Measurements from ENCODE around the gene CDC42EP4.
A peak's percentile ranks its signal among the peaks of the same experiment; 100 is the strongest.
"Not testable (repeated sequence)": the region's sequence is repeated elsewhere in the genome, so short reads cannot be mapped to it uniquely, and the experiment has no call there.

CDC42EP4 gene

DNA sequence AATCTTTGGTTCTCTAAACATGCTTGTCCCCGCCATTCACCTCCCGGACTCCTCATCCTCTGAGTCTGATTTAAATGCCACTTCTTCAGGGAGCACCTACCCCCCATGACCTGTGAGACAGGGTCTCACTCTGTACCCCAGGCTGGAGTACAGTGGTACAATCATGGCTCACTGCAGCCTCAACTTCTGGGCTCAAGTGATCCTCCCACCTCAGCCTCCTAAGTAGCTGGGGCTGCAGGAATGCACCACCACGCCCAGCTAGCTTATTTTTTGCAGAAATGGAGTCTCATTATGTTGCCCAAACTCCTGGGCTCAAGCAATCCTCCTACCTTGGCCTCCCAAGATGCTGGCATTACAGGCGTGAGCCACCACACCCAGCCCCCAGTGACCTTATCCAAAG is 37.3 kb downstream of the CDC42EP4 start:
- DNase-seq, result no peak

DNA sequence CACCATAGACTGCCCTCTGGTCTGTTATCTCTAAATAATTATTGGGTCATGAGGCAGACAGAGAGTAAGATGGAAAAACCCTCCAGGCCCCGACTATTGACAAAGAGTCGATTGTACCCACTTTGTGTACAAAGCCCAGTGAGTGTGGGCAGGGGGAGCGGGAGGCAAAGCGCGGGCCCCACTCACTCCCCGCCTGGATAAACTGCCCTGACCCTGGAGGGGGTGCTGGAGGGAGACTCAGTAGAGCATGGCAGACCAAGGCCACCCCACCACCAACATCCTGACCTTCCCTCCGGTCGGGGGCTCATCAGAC is 38.9 kb downstream of the CDC42EP4 start:
- no peak for DNase-seq

DNA sequence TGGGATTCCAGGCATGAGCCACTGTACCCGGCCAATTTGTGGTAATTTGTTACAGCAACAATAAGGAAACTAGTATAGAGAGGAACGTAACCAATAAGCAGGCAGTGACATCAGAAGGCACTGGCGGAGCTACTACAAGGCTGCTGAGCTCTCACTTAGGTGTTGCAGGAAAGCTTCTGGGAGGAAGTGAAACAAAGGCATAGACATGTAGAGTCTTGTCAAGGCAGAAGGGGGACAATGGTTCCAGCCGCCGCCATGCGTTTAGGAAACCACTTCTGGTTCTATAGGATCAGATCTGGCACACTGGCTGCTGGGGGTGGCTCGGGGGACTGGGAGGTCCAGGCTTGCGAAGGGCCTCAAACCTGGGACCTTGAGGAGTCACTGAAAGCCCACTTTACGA is 40.7 kb downstream of the CDC42EP4 start:
- DNase-seq, result peak; percentile 63

DNA sequence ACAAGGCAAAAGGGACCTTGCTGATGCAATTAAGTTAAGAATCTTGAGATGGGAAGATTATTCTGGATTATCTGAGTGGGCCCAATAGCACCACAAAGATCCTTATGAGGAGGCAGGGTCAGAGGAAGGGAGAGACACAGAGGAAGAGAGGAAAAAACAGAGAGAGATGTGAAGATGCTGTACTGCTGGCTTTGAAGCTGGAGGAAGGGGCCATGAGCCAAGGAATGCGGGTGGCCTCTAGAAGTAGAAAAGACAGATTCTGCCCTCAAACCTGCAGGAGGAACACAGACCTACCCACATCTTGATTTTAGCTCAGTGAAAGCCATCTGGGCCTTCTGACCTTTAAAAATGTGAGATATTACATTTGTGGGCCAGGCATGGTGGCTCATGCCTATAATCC is 42.0 kb downstream of the CDC42EP4 start:
- DNase-seq, result no peak

DNA sequence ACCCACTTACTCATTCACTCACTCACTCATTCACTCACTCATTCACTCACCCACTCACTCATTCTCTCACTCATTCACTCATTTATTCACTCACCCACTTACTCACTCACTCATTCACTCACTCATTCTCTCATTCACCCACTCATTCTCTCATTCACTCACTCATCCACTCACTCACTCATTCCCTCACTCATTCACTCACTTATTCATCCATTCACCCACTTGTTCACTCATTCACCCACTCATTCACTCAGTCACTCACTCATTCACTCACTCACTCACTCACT is 42.5 kb downstream of the CDC42EP4 start:
- DNase-seq, result no peak

DNA sequence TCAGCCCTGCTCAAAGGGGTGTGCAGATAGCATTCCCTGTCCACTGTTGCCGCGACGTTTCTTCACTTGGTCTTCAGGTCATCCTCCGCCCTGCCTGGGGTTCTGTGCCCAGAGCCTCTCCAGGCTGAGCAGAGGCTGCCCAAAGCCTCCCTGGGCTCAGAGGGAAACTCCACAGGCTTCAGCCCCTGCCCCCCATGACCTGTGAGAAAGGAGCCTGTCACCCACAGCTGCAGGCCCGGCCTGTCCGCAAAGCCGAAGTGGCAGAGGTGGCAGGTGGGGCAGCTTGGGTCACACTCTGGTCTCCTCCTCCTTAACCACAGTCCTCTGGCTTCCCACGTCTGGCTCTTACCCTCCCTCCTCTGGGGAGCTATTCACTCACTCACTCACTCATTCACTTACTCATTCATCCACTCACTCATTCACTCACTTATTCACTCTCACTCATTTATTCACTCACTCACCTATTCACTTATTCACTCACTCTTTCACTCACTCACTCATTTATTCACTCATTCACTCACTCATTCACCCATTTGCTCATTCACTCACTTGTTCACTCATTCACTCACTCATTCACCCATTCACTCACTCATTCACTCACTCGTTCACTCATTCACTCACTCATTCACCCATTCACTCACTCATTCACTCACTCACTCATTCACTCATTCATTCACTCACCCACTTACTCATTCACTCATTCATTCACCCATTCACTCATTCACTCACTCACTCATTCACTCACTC is 43.0 kb downstream of the CDC42EP4 start:
- DNase-seq, result no peak

DNA sequence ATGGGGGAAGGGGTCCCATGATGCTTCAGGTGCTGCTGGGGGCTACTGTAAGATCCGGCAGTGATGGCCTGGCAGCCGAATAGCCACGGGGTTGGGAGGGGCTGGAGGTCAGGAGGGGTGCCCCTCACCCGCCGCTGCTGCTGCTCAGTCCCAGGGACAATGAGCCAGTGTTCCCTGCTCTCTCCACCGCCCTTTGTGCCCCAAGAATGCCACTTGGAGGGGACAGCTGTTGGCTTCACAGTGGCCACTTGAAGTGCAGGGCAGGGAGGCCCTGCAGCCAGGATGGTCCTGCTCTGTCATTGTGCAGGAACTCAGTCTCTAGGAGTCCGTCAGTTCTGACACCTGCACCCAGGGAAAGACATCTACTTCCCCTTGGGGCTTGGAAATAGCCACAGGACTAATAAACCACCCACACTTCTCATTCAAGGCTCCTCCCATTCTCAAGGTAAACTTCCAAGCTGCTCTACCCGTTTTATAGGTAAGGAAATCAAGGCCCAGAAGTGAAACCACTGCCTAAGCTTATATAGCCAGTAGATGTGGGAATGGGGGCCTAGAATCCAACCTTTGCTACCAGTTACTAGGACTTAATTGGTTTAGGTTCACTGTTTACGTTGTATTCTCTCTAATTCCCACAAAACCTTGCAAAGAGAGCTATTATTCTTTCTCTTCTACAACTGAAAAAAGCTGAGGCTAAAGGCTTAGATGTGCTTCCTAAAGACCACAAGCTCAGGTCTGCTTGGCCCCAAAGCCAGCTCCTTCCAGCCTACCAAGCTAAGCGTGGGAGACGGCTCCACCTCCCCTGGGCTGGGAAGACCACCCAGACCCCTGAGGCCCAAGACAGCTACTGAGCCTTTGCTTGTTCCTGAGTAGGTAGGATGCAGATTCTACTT is 43.9 kb downstream of the CDC42EP4 start:
- no peak for DNase-seq

DNA sequence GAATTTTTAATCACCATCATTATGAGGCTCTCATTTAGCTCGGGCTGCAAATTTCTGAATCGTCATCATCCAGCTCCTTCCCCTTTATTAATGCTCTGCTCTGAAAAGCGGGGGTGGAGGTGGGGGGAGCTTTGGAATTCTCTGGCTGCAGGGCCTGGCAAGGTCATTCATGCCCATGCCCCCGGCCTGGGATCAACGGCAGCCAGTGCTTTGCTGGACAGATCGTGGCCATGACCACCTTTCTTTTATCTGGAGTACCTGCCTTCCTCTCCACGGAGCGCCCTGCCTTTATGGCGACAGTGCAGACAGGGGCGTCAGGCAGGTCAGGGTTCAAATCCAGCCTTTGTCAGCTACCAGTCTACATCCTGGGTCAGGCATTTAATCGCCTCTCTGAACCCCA is 45.0 kb downstream of the CDC42EP4 start:
- DNase-seq, result no peak

DNA sequence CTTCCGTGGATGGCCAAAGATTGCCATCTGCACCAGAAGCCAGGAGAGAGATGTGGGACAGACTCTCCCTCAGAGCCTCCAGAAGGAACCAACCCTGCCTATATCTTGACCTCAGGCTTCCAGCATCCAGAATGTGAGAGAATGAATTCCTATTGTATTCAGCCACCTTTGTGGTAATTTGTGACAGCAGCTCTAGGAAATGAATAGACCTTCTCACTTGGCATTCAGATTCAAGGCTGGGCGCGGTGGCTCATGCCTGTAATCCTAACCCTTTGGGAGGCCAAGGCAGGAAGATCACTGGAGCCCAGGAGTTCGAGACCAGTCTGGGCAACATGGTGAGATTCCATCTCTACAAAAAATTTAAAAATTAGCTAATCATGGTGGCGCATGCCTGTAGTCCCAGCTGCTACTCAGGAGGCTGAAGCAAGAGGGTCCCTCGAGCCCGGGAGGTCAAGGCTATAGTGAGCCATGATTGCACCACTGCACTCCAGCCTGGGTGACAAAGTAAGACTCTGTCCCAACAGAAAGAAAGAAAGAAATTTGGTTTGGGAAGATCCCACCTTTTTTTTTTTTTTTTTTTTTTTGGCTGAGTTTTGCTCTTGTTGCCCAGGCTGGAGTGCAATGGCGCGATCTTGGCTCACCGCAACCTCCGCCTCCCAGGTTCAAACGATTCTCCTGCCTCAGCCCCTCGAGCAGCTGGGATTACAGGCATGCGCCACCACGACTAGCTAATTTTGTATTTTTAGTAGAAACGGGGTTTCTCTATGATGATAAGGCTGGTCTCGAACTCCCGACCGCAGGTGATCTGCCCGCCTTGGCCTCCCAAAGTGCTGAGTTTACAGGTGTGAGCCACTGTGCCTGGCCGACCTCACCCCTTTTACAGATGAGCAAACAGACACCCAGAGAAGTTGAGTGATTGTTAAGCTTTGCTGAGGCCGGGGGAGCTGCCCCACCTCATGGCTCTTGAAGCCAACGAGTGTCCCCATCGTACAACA is 45.9 kb downstream of the CDC42EP4 start:
- DNase-seq, result no peak

DNA sequence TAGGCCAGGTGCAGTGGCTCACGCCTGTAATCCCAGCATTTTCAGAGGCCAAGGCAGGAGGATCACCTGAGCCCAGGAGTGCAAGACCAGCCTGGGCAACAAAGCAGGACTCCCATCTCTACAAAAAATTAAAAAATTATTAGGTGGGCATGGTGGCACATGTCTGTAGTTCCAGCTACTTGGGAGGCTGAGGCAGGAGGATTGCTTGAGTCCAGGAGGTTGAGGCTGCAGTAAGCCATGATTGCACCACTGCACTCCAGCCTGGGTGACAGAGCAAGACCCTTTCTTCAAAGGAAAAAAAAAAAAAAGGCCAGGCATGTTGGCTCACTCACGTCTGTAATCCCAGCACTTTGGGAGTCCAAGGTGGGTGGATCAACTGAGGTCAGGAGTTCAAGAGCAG is 47.4 kb downstream of the CDC42EP4 start:
- DNase-seq, result not testable (repeated sequence)

DNA sequence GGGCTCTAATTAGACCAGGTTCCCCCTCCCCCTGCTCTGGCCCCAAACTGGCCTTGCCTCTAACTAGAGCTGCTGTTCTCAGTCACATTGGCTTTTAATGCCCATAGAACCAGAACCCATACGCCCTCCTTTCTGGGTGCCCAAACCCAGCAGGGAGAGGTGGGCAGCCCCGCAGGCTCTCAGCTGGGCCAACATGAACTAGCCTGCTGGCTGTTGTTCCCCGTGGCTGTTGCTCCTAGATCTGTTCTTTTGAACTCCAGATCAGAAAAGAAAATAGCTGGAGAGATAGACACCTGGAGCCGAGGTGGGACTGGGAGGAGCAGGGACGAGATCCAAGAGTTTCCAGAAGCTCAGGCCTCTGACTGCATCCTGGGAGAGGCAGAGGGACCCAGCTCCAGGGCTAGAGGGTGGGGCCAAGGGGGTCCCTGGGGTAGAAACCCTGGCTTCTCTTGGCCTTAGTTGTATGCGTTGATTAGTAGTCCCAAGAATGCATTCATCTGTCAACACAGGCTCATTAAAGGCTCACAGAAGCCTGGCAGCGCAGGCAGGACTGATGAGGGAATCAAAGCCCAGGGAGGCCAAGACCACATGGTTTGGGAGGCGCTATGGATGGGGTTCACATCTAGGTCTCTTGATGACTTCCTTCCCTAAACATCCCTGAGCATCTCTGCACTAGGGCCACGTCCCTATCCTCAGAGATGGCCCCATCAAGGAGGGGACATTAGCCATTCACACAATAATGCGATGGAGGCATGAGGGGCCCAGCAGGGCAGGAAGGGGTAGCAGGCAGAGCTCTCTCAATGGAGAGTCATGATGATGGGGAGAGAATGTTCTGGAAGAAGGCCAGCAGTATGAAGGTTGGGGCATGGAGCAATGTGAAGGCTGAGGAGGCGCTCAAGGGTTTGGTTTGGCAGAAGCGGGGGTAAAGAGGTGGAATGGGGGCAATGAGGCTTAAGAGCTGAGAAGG is 48.8 kb downstream of the CDC42EP4 start:
- DNase-seq, result no peak

DNA sequence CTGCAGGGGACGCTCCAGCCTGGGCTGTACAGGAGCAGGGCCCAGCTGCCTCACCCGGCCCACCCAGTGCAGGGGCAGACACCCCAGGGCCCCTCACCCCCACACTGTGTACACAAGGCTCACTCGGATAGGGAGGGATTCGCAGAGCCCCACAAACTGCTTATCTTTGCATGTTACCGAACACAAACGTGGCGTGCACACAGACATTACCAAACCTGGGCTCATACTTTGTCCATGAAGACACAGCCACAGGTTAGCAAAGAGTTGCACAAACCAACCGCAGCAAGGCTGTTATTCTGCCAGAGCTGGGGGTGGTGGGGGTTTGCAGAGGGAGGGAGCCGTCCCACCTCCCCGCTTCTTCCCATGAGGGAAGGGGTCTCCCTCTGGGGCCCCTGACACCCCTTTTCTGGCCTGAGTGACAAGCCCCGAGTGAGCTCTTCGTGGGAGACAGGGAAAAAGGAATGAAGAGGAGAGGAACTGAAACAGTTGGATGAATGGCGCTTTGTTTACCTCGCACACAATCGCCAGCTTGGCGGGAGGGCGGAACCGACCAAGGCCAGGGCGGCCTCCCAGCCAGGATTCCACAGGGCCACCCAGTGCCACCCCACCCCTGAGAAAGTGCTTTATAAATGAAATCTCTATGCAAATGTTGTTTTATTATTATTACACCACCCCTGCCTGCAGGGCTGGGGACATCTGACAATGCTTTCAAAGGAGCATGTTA is 49.7 kb downstream of the CDC42EP4 start:
- peak; percentile 40 for DNase-seq

DNA sequence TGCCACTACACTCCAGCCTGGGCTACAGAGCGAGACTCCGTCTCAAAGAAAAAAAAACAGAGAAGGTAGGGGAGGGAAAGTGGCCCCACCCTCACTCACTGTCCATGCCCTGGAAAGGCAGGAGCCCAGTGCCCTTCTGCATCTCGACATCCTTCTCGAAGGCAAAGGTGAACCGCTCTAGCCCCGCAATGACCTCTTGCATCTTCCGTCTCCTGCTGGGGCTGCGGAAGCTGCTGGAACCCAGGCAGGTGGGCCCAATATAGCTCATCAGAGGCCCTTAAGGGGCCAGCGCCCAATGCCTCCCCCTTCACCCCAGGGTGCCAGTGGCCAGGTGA is 50.2 kb downstream of the CDC42EP4 start, which contains the start of gene CPSF4L:
Gene CPSF4L, minus strand, starts transcription at position 264 of the 335 bp plus-strand sequence. Its CDS starts 62 bp downstream, at position 202.
- DNase-seq, result no peak

DNA sequence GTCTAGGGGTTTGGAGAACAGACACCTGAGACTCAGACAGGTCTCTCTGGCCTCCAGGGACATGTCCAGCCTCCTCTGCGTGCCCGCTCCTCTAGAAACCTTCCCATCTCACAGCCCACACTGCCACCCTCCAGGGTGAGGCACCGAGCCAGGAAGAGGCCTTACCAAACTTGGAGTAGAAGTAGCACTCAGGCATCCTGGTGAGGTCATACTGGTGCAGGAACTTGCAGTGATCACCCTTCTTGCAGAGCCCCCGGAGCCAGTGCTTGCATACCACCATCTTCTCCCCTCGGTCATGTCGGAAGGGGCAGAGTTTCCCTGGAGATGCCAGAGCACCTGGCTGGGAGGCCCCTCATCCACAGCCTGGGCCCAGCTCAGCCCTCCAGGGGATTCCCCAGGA is 54.3 kb downstream of the CDC42EP4 start:
- no peak for DNase-seq

DNA sequence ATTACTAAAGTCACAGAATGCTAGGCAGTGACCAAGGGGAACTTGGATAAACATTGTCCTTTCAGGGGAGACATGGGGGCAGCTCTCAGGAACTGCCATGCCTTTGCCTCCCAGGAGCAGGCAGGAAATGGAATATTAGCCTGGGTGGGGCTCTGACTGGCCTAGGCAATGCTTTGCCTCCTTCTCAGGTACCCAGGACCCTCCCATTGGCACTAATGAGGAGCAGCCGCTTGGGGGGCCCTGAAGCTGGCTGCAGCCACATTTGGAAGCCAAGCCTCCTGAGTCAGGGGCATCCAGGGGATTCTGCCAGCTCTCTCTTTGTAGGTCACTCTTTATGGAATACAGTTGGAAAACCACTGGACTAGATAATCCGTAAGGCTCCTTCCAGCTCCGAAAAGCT is 55.6 kb downstream of the CDC42EP4 start:
- DNase-seq, result no peak

DNA sequence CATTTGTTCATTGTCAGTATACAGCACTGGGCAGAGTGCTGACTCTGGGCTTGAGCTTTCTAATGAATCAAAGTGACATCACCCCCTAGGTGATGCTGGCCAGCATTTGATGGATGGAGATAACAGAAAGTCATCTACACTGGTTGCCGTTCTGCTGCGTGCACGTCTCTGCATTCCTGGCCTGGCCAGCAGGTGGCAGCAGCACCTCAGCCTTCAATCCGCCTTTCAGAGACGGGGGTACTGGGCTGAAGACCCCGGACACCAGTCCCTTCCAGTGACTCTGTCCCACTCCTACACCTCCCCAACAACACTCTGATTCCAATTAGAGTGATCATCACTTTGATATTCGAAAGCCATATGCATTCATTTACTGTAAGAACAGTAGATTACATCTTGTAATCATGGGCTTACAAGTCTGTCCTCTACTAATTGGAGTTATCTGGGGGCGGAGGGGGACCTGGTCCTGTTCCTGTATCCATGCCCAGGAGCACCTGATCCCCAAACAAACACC is 56.1 kb downstream of the CDC42EP4 start:
- peak; percentile 50 for DNase-seq

DNA sequence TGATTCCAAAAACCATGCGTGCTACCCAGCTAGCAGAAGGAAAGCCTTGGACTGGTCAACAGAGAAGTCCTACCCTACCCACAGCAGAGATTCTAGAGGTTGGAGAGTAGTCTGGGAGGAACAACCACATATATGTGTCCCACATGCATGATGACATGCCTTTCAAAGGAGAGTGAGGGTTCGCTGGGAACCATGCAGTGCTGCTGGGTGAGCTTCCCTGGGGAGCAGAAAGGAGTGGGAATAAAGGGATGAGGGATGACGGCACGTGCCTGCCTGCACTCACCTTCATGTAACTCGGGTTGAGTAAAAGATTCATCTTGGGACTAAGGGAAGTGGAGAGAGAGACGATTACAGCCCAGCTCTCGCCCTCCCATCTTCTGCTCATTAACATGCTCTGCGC is 59.9 kb downstream of the CDC42EP4 start:
- DNase-seq, result no peak

DNA sequence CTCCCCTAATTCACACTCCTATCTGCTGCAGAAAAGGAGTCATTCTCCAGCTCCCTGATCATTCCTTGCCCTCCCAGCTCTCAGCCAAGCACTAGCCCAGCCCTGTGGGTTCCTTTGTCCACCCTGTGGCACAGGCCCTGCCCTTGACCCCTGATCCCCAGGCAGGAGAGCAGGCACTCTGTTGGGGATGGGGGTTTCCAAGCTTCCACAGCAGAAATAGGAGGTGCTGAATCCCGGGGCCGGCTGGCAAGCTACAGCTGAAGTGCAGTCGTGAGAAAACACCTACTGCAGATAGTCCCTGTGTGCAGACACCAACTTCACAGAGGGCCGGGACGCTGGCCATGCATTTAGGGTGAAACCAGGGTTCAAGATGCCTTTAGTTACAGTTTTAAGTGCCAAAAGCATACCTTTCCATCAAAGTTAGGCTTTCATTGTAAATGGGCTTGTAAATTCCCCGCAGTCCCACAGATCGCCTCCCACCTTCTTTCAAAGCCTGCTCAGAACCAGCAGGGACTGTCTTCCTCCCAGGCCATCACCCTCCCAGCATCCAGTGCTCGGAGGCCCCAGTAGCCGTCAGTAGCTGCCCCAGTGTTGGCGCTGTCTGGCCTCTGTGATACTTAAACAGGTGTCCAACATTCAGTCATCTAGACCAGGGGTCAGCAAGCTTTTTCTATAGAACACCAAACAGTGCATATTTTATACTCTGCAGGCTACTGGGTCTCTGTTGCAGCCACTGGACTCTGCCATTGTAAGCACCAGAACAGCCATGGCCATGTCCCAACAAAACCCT is 60.8 kb downstream of the CDC42EP4 start:
- DNase-seq, result no peak

DNA sequence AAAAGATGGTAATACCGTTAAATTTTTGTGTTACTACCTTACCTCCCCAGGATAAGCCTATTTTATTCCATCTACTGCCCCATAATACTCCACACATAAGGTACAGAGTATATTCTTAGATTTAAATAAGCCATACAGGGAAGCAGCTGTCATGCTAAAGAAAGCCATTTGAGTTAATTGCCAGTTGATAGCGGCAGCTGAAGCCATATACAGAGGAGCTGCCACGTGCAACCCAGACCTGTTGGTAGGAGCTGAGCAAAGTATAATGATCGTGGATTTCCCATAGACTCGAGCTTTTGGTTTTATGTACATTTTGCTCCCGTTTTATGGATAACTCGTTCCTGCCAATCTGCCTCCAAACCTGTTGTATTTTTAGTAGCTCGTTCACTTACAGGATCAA is 62.1 kb downstream of the CDC42EP4 start:
- no peak for DNase-seq

DNA sequence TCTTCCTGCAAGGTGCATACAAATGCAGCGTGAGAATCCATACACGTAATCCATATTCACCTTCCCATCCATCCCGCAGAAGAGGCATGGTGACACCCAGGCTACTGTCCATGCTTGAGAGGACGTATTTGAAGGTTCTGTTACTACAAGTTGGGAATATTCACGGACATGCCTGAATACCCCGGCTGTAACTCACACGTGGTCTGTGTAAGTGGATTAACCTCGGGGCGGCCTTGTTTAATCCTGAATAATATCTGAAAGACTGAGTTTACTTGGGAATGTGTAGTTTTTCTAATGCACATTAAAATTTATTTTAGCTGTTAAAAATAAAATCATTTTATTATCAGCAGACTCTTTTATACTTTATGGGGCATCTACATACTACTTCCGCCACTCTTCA is 63.3 kb downstream of the CDC42EP4 start:
- no peak for DNase-seq

Measured in NCI-H345 (cell line).